ENCODE results near the gene EEPD1. TPM values are rescaled to one million over a fixed set of nuclear protein-coding genes. Genes with fewer than 3 reads are reported as not detected.

The EEPD1 gene
- total RNA-seq, 6 experiments from 2014 or later = 5.9 to 18.6 (median 10.6) TPM

- 89% methylated on average over 6 of the region's 9 CpGs for WGBS (ENCODE audit: insufficient coverage, low coverage, low lambda C conversion rate, missing lambda C conversion rate)
- no peak overlapping the region for H3K27ac ChIP-seq
- peaks cover 0 to 2% (median 0%) of the 10 kb centered on the region in 4 donors for H3K4me1 ChIP-seq
- no peaks in the 10 kb centered on the region for H3K9me3 ChIP-seq
- DNase-seq (no peak), ATAC-seq (no peak)
- intact Hi-C loops (cut with DNase I) = no loop called here
- no peaks in the 10 kb centered on the region for H3K27me3 ChIP-seq
- H3K4me3 ChIP-seq = no peak overlapping the region
- no peaks in the 10 kb centered on the region for H3K36me3 ChIP-seq
- TF ChIP-seq POLR2A (IDR thresholded peaks at IDR 0.05) = no peak
- TF ChIP-seq CTCF (IDR thresholded peaks at IDR 0.05) = no peak
Observed at GRCh38 chr7:36309301-36309700, 156.2 kb downstream of the EEPD1 start.

GRCh38 chr7:36309716-36310115 is 156.7 kb downstream of the EEPD1 start:
- DNase-seq = no peak
- intact Hi-C loops (cut with DNase I) = loop anchor here (5.0 to 10.0 kb wide), 2 partner anchors 325 to 327 kb away; no protein-coding TSS in a partner anchor
- WGBS (ENCODE audit: insufficient coverage, low coverage, low lambda C conversion rate, missing lambda C conversion rate) = 89% methylated on average over 3 of the region's 8 CpGs

GRCh38 chr7:36310897-36311296 is 157.8 kb downstream of the EEPD1 start:
- ATAC-seq (no peak), DNase-seq (no peak)
- 47% methylated on average over 2 of the region's 8 CpGs for WGBS (ENCODE audit: insufficient coverage, low coverage, low lambda C conversion rate, missing lambda C conversion rate)
- H3K27me3 ChIP-seq = no peaks in the 10 kb centered on the region
- no peak overlapping the region for H3K4me3 ChIP-seq
- no peaks in the 10 kb centered on the region for H3K36me3 ChIP-seq
- intact Hi-C loops (cut with DNase I) = loop anchor here (5.0 to 10.0 kb wide), 2 partner anchors 326 to 329 kb away; no protein-coding TSS in a partner anchor
- TF ChIP-seq POLR2A (IDR thresholded peaks at IDR 0.05) (no peak), CTCF (IDR thresholded peaks at IDR 0.05) (no peak)
- no peak overlapping the region for H3K27ac ChIP-seq
- H3K9me3 ChIP-seq = no peaks in the 10 kb centered on the region
- H3K4me1 ChIP-seq = no peaks in the 10 kb centered on the region

More at GRCh38 chr7:36309716-36310115, 156.7 kb downstream of the EEPD1 start:
- H3K27ac ChIP-seq = no peak overlapping the region
- H3K4me1 ChIP-seq = no peaks in the 10 kb centered on the region
- no peak for ATAC-seq
- no peak for TF ChIP-seq CTCF (IDR thresholded peaks at IDR 0.05)
- H3K9me3 ChIP-seq = no peaks in the 10 kb centered on the region
- H3K36me3 ChIP-seq = no peaks in the 10 kb centered on the region
- H3K27me3 ChIP-seq = no peaks in the 10 kb centered on the region
- H3K4me3 ChIP-seq = no peak overlapping the region

GRCh38 chr7:36311539-36311938 is 158.5 kb downstream of the EEPD1 start:
- H3K27me3 ChIP-seq = no peaks in the 10 kb centered on the region
- DNase-seq (no peak), ATAC-seq (no peak)
- WGBS (ENCODE audit: insufficient coverage, low coverage, low lambda C conversion rate, missing lambda C conversion rate) = 57% methylated on average over 1 of the region's 7 CpGs
- intact Hi-C loops (cut with DNase I) = loop anchor here (5.0 to 10.0 kb wide), 2 partner anchors 327 to 329 kb away; no protein-coding TSS in a partner anchor
- H3K4me3 ChIP-seq = no peak overlapping the region
- H3K9me3 ChIP-seq = no peaks in the 10 kb centered on the region
- H3K4me1 ChIP-seq = no peaks in the 10 kb centered on the region
- no peaks in the 10 kb centered on the region for H3K36me3 ChIP-seq
- no peak for TF ChIP-seq CTCF (IDR thresholded peaks at IDR 0.05)
- no peak for TF ChIP-seq POLR2A (IDR thresholded peaks at IDR 0.05)
- no peak overlapping the region for H3K27ac ChIP-seq
